SU-DHL-6 (cell line): ENCODE measurements around the gene STK32C.

Source experiments
- H2AFZ ChIP-seq: fragments of 200-600 bp; sonication (generic); 2 replicates; pipeline ENCODE4 v1.6.1; 2014; ENCODE audit warnings: low read depth, mild to moderate bottlenecking, moderate library complexity, mixed read lengths, antibody characterized with exemption, low read length; ENCODE audit not compliant: severe bottlenecking
- H3F3A ChIP-seq: fragments of 200-600 bp; shearing (Covaris generic); 2 replicates; pipeline ENCODE4 v1.6.0; 2016; ENCODE audit warnings: antibody characterized with exemption, mild to moderate bottlenecking; ENCODE audit not compliant: insufficient read depth
- H3K27ac ChIP-seq: fragments of 200-600 bp; sonication (generic); 2 replicates; pipeline ENCODE4 v1.5.1; 2016; ENCODE audit warnings: low read depth, mild to moderate bottlenecking, low read length, moderate library complexity, mixed read lengths
- H3K27me3 ChIP-seq: fragments of 200-600 bp; sonication (generic), shearing (Covaris generic); 2 replicates; pipeline ENCODE4 v1.6.0; 2014; ENCODE audit warnings: mild to moderate bottlenecking, low read length
- H3K36me3 ChIP-seq: fragments of 200-600 bp; sonication (generic); 2 replicates; pipeline ENCODE4 v1.6.1; 2014; ENCODE audit warnings: mild to moderate bottlenecking, low read length, mixed read lengths
- H3K4me2 ChIP-seq: fragments of 300-600, 200-600 bp; shearing (Covaris generic), sonication (generic); 2 replicates; pipeline ENCODE4 v1.6.0; 2014; ENCODE audit warnings: low read length, low read depth, mild to moderate bottlenecking; ENCODE audit not compliant: poor library complexity, severe bottlenecking
- H3K4me3 ChIP-seq: fragments of 200-600 bp; sonication (generic); 2 replicates; pipeline ENCODE4 v1.5.1; 2014; ENCODE audit warnings: antibody characterized with exemption, low read length, mild to moderate bottlenecking, mixed read lengths; ENCODE audit not compliant: insufficient read depth, poor library complexity, severe bottlenecking
- H3K79me2 ChIP-seq: fragments of 200-600 bp; sonication (generic); 2 replicates; pipeline ENCODE4 v1.6.1; 2014; ENCODE audit warnings: mild to moderate bottlenecking, low read length, moderate library complexity; ENCODE audit not compliant: insufficient read depth
- H3K9ac ChIP-seq: fragments of 200-600 bp; sonication (generic); 2 replicates; pipeline ENCODE4 v1.7.0; 2014; ENCODE audit warnings: mild to moderate bottlenecking, low read length
- H3K9me2 ChIP-seq: fragments of 200-600 bp; sonication (generic); replicated peaks from 2 replicates; pipeline ENCODE4 v1.6.1; 2014; ENCODE audit warnings: low read length; ENCODE audit not compliant: insufficient read depth
- H3K9me3 ChIP-seq: fragments of 200-600 bp; sonication (generic); 2 replicates; pipeline ENCODE4 v1.6.1; 2014; ENCODE audit warnings: low read length, mixed read lengths; ENCODE audit not compliant: insufficient read depth
- H4K20me1 ChIP-seq: fragments of 200-600 bp; sonication (generic); 2 replicates; pipeline ENCODE4 v1.6.1; 2014; ENCODE audit warnings: low read depth, mild to moderate bottlenecking, antibody characterized with exemption, low read length, moderate library complexity, mixed read lengths
- EZH2phosphoT487 ChIP-seq: fragments of 200-600 bp; sonication (generic), shearing (Covaris generic); conservative IDR thresholded peaks from 2 replicates; pipeline ENCODE4 v1.6.1; 2018; ENCODE audit warnings: mild to moderate bottlenecking, antibody characterized with exemption, low read length, moderate library complexity, mixed read lengths
- TF ChIP-seq, protein P1 (sequence below): fragments of 200-600 bp; sonication (generic); IDR thresholded peaks from one replicate; pipeline ENCODE4 v1.5.1; 2017; ENCODE audit warnings: antibody characterized with exemption, mild to moderate bottlenecking, low read length, moderate library complexity; ENCODE audit not compliant: insufficient read depth, poor library complexity, severe bottlenecking

STK32C gene

DNA sequence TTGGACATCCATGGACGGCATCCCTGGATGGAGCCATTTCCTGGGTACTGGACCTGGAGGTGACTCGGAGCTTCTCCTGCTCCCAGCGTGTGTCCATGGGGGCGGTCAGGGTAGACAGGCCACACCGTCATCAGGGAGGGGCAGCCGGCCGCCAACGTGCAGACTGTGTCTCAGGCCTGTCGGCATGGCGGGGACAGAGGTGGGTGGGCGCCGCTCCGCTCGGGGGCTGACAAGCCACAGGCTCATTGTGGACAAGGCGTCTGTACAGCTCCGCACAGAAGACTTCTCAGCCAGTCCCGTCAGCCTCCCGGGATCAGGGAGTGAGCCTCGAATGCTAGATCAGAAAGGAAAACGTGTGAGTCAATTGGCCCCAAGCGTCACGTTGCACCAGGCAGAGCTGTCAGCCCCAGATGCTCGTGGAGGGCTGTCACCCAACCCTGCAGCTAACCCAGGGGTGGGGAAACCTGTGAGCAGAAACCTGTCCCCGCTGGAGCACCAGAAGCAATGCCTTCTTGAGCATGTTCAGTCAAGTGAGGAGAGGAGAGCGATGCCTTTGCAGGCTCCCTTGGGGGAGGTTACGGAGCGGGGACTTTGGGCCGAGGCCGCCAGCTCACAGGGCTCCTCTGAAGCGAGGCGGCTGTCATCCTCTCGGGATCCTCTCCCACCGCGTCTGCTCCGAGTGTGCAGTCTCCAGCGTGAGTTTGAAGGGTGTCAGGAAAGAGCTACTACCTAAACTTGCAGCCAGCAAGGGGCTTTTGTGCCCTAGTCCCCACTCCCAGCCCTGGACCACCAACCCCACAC is 137.0 kb downstream of the STK32C start:
- TF ChIP-seq EZH2phosphoT487 = no peak
- TF ChIP-seq, protein P1, sequence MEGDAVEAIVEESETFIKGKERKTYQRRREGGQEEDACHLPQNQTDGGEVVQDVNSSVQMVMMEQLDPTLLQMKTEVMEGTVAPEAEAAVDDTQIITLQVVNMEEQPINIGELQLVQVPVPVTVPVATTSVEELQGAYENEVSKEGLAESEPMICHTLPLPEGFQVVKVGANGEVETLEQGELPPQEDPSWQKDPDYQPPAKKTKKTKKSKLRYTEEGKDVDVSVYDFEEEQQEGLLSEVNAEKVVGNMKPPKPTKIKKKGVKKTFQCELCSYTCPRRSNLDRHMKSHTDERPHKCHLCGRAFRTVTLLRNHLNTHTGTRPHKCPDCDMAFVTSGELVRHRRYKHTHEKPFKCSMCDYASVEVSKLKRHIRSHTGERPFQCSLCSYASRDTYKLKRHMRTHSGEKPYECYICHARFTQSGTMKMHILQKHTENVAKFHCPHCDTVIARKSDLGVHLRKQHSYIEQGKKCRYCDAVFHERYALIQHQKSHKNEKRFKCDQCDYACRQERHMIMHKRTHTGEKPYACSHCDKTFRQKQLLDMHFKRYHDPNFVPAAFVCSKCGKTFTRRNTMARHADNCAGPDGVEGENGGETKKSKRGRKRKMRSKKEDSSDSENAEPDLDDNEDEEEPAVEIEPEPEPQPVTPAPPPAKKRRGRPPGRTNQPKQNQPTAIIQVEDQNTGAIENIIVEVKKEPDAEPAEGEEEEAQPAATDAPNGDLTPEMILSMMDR = no peak
- Histone ChIP-seq H3K9me2 (no peaks in the 10 kb centered on the region), H3K4me3 (no peak overlapping the region), H3K4me2 (no peak overlapping the region), H3K27me3 (no peaks in the 10 kb centered on the region), H2AFZ (no peak overlapping the region), H4K20me1 (no peaks in the 10 kb centered on the region), H3K36me3 (no peaks in the 10 kb centered on the region), H3K27ac (no peak overlapping the region), H3F3A (no peaks in the 10 kb centered on the region), H3K9me3 (no peaks in the 10 kb centered on the region), H3K9ac (no peak overlapping the region), H3K79me2 (no peaks in the 10 kb centered on the region)

DNA sequence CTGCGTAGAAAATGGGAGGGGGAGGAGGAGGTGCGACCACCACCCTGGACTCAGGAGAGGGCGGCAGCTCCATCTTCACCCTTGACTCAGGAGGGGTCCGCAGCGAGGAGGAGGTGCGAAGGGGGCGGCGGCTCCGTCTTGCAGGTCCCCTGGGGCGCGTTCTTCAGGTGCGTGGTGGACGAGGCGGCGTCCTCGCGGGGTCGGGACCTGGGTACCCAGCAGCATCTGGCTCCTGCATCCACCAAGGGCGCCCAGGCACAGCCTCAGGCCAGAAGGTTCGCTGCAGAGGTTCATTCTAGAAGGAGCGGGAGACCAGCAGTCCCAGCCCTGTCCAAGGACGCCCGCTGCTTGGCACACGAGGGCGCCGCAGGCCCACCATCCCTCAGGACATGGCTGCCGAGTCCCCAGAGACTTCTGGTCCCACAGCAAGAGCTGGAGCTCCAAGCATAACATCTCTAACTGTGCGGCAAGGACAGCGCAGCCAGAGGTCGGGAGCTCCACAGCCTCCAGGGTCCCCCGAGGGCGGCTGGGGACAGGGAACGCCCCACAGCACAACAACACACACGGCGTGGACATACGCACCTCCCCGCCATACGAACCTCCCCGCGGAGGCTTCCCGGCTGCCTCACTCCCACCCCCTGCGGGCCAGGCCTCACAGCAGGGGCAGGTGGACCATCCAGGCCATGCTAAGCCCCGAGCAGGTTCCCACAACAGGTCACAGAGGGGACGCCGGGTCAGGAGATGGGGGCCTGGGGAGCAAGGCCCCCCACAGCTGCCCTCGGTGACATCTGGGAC is 137.8 kb downstream of the STK32C start:
- H3K27ac ChIP-seq = no peak overlapping the region
- no peaks in the 10 kb centered on the region for H3K9me2 ChIP-seq
- no peaks in the 10 kb centered on the region for H3K79me2 ChIP-seq
- TF ChIP-seq, protein P1 = no peak
- TF ChIP-seq EZH2phosphoT487 = no peak
- no peak overlapping the region for H3K9ac ChIP-seq
- no peaks in the 10 kb centered on the region for H3K27me3 ChIP-seq
- H3K4me2 ChIP-seq = no peak overlapping the region
- no peaks in the 10 kb centered on the region for H3F3A ChIP-seq
- no peaks in the 10 kb centered on the region for H3K9me3 ChIP-seq
- H4K20me1 ChIP-seq = no peaks in the 10 kb centered on the region
- no peaks in the 10 kb centered on the region for H3K36me3 ChIP-seq
- no peak overlapping the region for H2AFZ ChIP-seq
- H3K4me3 ChIP-seq = no peak overlapping the region

DNA sequence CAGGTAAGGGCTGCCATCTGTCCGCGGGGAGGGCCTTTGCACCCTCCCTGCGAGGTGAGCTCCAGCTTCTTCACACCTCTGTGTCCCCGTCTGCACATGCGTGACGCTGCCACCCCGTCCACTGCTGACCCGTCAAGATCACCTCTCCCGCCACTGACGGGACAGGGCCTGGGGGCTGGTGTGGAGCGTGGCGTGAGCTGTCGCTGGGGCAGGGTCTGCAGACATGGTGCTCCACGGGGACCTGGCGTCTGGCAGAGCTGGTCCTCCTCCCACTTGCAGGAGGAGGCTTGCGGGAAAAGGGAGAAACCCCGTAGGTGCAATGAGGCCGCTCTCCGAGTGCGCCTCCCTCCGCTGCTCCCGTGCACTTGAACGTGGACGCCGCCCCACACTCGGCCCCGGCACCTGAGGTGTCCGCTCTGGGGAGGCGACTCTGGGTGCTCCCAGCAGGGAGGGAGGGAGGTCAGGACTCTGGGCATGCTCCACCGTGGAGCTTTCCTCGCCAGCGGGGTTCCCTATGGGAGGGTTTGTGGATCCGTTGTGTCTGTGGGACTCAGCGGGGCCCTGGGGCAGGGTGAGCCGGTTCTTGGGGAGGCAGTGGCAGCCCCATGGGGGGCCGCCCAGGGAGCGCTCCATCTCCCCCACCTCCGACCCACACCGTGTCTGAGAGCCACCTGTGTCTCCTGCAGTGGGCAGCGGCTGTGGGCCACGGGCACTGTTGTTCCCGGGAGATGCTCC is 138.6 kb downstream of the STK32C start:
- Histone ChIP-seq H3K79me2 (no peaks in the 10 kb centered on the region), H3K9me3 (no peaks in the 10 kb centered on the region), H3K27me3 (no peaks in the 10 kb centered on the region)

More for the DNA sequence above, 138.6 kb downstream of the STK32C start:
- no peak overlapping the region for H2AFZ ChIP-seq
- H4K20me1 ChIP-seq = no peaks in the 10 kb centered on the region
- TF ChIP-seq, protein P1 = no peak
- TF ChIP-seq EZH2phosphoT487 = no peak
- no peak overlapping the region for H3K9ac ChIP-seq
- H3K27ac ChIP-seq = no peak overlapping the region
- no peaks in the 10 kb centered on the region for H3F3A ChIP-seq
- no peak overlapping the region for H3K4me3 ChIP-seq
- no peak overlapping the region for H3K4me2 ChIP-seq
- no peaks in the 10 kb centered on the region for H3K9me2 ChIP-seq
- H3K36me3 ChIP-seq = no peaks in the 10 kb centered on the region
